Panc1 (cell line): Measurements from ENCODE around the gene STAT3.

ENCODE experiments used
- CTCF ChIP-seq: fragments of 450-650 bp; IDR thresholded peaks from 2 replicates; pipeline ENCODE4 v1.5.1; 2017; ENCODE audit warnings: mild to moderate bottlenecking
- POLR2AphosphoS5 ChIP-seq: IDR thresholded peaks from 2 replicates; pipeline ENCODE4 v1.6.1; 2012; ENCODE audit warnings: mild to moderate bottlenecking, low read depth, low read length, moderate library complexity
- TCF7L2 ChIP-seq: IDR thresholded peaks from 2 replicates; pipeline ENCODE4 v1.6.1; 2011; ENCODE audit warnings: mild to moderate bottlenecking, low read depth, low read length, inconsistent platforms

GRCh38 chr17:42341568-42341967 is 46.7 kb downstream of the STAT3 start:
- TF ChIP-seq CTCF = no peak
- TF ChIP-seq POLR2AphosphoS5 = no peak
- no peak for TF ChIP-seq TCF7L2
